OCI-LY7 (cell line): ENCODE data around the gene E2F4. TPM values are rescaled to one million over a fixed set of nuclear protein-coding genes. Genes with fewer than 3 reads are reported as not detected.

ENCODE experiments used
- BruUV-seq: library from RNA; stranded (reverse); fragments of 400-500 nt; replicated peaks from 2 replicates; lab custom pipeline; 2021; lab: Mats Ljungman, UMichigan
- CTCF ChIA-PET: fragments of 300-600 bp; sonication (Branson Sonifier 250); formaldehyde crosslinking; loops from one replicate; lab custom pipeline; 2022; ENCODE audit warnings: antibody characterized with exemption; ENCODE audit not compliant: unreplicated experiment; lab: Charles Lee
- POLR2A ChIA-PET: fragments of 300-600 bp; sonication (Branson Sonifier 250); formaldehyde crosslinking; loops from one replicate; lab custom pipeline; 2022; ENCODE audit warnings: antibody characterized with exemption; lab: Charles Lee
- DNase-seq: peaks from one replicate; pipeline ENCODE4 v3.0.0-alpha.2; 2015; ENCODE audit warnings: low spot score
- H2AFZ ChIP-seq: fragments of 200-600 bp; sonication (generic), shearing (Covaris generic); 2 replicates; pipeline ENCODE4 v1.6.1; 2014; ENCODE audit warnings: mild to moderate bottlenecking, antibody characterized with exemption, low read length, moderate library complexity
- H3K27ac ChIP-seq: fragments of 200-600 bp; sonication (generic); 2 replicates; pipeline ENCODE4 v1.5.1; 2014; ENCODE audit warnings: mixed run types, low read depth, mild to moderate bottlenecking, moderate library complexity, low read length, inconsistent platforms; ENCODE audit not compliant: poor library complexity, severe bottlenecking
- H3K36me3 ChIP-seq: fragments of 200-600 bp; sonication (generic); 2 replicates; pipeline ENCODE4 v1.6.1; 2014; ENCODE audit warnings: mild to moderate bottlenecking, antibody characterized with exemption, low read length, moderate library complexity, mixed read lengths; ENCODE audit not compliant: insufficient read depth
- H3K4me1 ChIP-seq: fragments of 200-600 bp; sonication (generic); 2 replicates; pipeline ENCODE4 v1.5.1; 2014; ENCODE audit warnings: mild to moderate bottlenecking, low read length; ENCODE audit not compliant: insufficient read depth, poor library complexity, severe bottlenecking
- H3K4me2 ChIP-seq: fragments of 200-600 bp; sonication (generic); 2 replicates; pipeline ENCODE4 v1.6.1; 2014; ENCODE audit warnings: mild to moderate bottlenecking, low read length
- H3K4me3 ChIP-seq: fragments of 200-600 bp; sonication (generic); 2 replicates; pipeline ENCODE4 v1.5.1; 2014; ENCODE audit warnings: mild to moderate bottlenecking, low read depth, low read length; ENCODE audit not compliant: poor library complexity, severe bottlenecking
- H3K79me2 ChIP-seq: fragments of 200-600 bp; sonication (generic); 2 replicates; pipeline ENCODE4 v1.6.1; 2016; ENCODE audit warnings: low read depth, mild to moderate bottlenecking, low read length, moderate library complexity, mixed read lengths; ENCODE audit not compliant: insufficient read depth
- H3K9me2 ChIP-seq: fragments of 200-600 bp; sonication (generic); 2 replicates; pipeline ENCODE4 v1.6.1; 2016; ENCODE audit warnings: mild to moderate bottlenecking, low read length, mixed read lengths; ENCODE audit not compliant: insufficient read depth
- H3K9me3 ChIP-seq: fragments of 200-600 bp; sonication (generic); 2 replicates; pipeline ENCODE4 v1.6.1; 2014; ENCODE audit warnings: mild to moderate bottlenecking, mixed run types, low read length, mixed read lengths
- H4K20me1 ChIP-seq: fragments of 200-600 bp; sonication (generic); 2 replicates; pipeline ENCODE4 v1.6.1; 2014; ENCODE audit warnings: mild to moderate bottlenecking, antibody characterized with exemption, low read length, moderate library complexity, mixed read lengths; ENCODE audit not compliant: insufficient read depth
- CTCF ChIP-seq: fragments of 200-600 bp; sonication (generic); conservative IDR thresholded peaks from 2 replicates; pipeline ENCODE4 v1.5.1; 2014; ENCODE audit warnings: mild to moderate bottlenecking, antibody characterized with exemption, low read length, moderate library complexity, mixed read lengths
- EZH2phosphoT487 ChIP-seq: fragments of 200-600 bp; sonication (generic); IDR thresholded peaks from 2 replicates; pipeline ENCODE4 v1.6.1; 2018; ENCODE audit warnings: low read depth, borderline replicate concordance, mild to moderate bottlenecking, mixed run types, antibody characterized with exemption, low read length, moderate library complexity, mixed read lengths
- intact Hi-C: fragments of 100-400 bp; cut with micrococcal nuclease; formaldehyde crosslinking; loops from one replicate; pipeline ENCODE4 v1.10.0; 2022; ENCODE audit not compliant: unreplicated experiment
- total RNA-seq, 2 experiments: library from RNA; depleted of rRNA in 1 of 2; stranded (reverse); fragments of >200 nt in 1 of 2; shearing (Covaris generic) in 1 of 2; gene quantifications; 2 replicates each; pipeline ENCODE4 v1.2.3, GENCODE V29; 2014 to 2022

E2F4 gene
- total RNA-seq, 2 experiments from 2014 or later: 124 to 157 TPM

DNA sequence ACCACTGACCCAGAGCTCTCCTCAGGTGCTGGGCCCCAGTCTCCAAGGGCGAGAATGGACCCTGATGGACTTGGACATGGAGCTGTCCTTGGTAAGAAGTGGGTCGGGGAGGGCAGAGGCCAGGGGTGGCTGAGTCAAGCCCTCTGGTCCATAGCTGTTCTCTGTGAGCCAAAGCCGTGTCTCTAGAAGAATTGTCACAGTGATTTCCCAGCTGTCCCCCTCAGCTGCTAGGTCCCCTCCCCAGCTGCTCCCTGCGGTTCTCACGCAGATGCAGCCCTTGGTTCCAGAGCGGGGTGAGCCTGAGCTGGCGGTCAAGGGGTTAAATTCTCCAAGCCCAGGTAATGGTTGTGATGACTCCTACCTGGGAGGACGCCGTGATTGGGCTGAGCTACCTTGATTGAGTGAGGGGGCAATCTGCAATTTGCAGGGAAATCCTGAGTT, 22.9 kb upstream of the E2F4 start:
- Histone ChIP-seq H3K4me2 (no peak overlapping the region), H3K9me2 (no peaks in the 10 kb centered on the region), H2AFZ (no peak overlapping the region), H3K36me3 (no peaks in the 10 kb centered on the region), H3K27ac (no peak overlapping the region), H3K9me3 (no peaks in the 10 kb centered on the region), H3K4me1 (peaks cover 17% of the 10 kb centered on the region), H4K20me1 (no peaks in the 10 kb centered on the region), H3K79me2 (no peaks in the 10 kb centered on the region), H3K4me3 (no peak overlapping the region)
- no peak for DNase-seq
- BruUV-seq: no TSS peak
- POLR2A ChIA-PET: interaction anchor here (0.6 kb wide), 1 partner anchor 52 kb away, joined by 4 read pairs; no protein-coding TSS in a partner anchor
- TF ChIP-seq CTCF (no peak), EZH2phosphoT487 (no peak)
- intact Hi-C loops: no loop called here
- CTCF ChIA-PET: no interaction called here

DNA sequence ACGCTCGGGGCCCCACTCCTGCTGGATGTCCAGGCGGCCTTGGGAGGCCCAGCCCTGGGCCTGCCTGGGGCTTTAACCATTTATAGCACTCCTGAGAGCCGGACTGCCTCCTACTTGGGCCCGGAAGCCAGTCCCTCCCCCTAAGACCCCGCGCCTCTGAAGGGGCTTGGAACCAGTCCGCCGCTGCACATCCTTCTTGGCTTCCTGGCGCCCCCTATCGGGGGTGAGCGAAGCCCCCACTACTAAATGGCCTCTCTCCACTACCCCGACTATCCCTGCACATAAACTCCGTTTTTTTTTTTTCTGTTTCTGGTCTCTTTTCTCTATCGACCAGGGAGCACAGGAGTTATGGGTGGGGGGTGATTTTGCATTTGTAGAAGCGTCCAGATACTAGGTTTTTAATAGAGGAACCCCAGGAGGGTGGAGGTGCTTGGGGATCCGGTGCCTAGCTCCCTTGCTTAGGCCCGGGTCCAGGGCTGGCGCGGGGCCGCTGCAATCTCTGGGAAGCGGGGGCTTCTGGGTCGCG, 22.2 kb upstream of the E2F4 start:
- DNase-seq: peak; percentile 58
- H3K4me3 ChIP-seq: peak overlapping the region; percentile 38
- peaks cover 23% of the 10 kb centered on the region for H3K4me1 ChIP-seq
- no peaks in the 10 kb centered on the region for H4K20me1 ChIP-seq
- TF ChIP-seq EZH2phosphoT487 (no peak), CTCF (peak; percentile 88)
- BruUV-seq: no TSS peak
- no peaks in the 10 kb centered on the region for H3K79me2 ChIP-seq
- peak overlapping the region; percentile 52 for H3K4me2 ChIP-seq
- H3K27ac ChIP-seq: no peak overlapping the region
- no peaks in the 10 kb centered on the region for H3K9me3 ChIP-seq
- no peak overlapping the region for H2AFZ ChIP-seq
- H3K9me2 ChIP-seq: no peaks in the 10 kb centered on the region
- POLR2A ChIA-PET: interaction anchor here (0.6 to 0.7 kb wide), 2 partner anchors 24 to 51 kb away, joined by 4 read pairs; no protein-coding TSS in a partner anchor
- no peaks in the 10 kb centered on the region for H3K36me3 ChIP-seq
- intact Hi-C loops: no loop called here
- CTCF ChIA-PET: no interaction called here

- no TSS peak for BruUV-seq
- Histone ChIP-seq H3K4me3 (peak within 1 kb of the TSS; percentile 38), H2AFZ (no peak within 1 kb of the TSS), H3K9me2 (no peaks in the 10 kb centered on the region), H3K79me2 (no peaks in the 10 kb centered on the region), H3K27ac (no peak within 1 kb of the TSS), H3K9me3 (no peaks in the 10 kb centered on the region), H3K4me1 (peaks cover 25% of the 10 kb centered on the region), H3K36me3 (no peaks in the 10 kb centered on the region), H4K20me1 (no peaks in the 10 kb centered on the region), H3K4me2 (peak within 1 kb of the TSS; percentile 52)
- no peak for TF ChIP-seq CTCF
- no peak for TF ChIP-seq EZH2phosphoT487
- POLR2A ChIA-PET: interaction anchor here (0.7 kb wide), 1 partner anchor 23 kb away, joined by 4 read pairs; no protein-coding TSS in a partner anchor
- intact Hi-C loops: no loop called here
- CTCF ChIA-PET: interaction anchor here (0.6 kb wide), 1 partner anchor 32 kb away, joined by 3 read pairs; no protein-coding TSS in a partner anchor
- DNase-seq: no peak
Measured at GRCh38 chr16:67170168-67170948, 21.6 kb upstream of the E2F4 start, which contains the start of gene NOL3. TSS of gene NOL3 (plus strand) at chr16:67170538.
